Vagina (tissue), 2 donors: ENCODE data around the gene SERPINB5.

Experiments used
- CTCF ChIP-seq, 3 experiments: fragments of 450-650 bp in 2 of 3; fragments of 200-600 bp in 1 of 3; sonication (generic) in 1 of 3; IDR thresholded peaks; one replicate each; pipeline ENCODE4 v1.5.1; 2017 to 2019; ENCODE audit warnings: antibody characterized with exemption in 3 of 3, mild to moderate bottlenecking in 2 of 3, moderate library complexity in 2 of 3
- POLR2A ChIP-seq, 2 donors: fragments of 450-650 bp; IDR thresholded peaks; one replicate each; pipeline ENCODE4 v1.6.1; 2017; ENCODE audit warnings: antibody characterized with exemption in 2 of 2, mild to moderate bottlenecking in 2 of 2, moderate library complexity in 2 of 2

- TF ChIP-seq CTCF (IDR thresholded peaks at IDR 0.05) (no peak), POLR2A (IDR thresholded peaks at IDR 0.05) (no peak)
Observed at GRCh38 chr18:63454497-63454896, 22.3 kb upstream of the SERPINB5 start.
